Measurements from ENCODE around the gene CSHL1.

The CSHL1 gene

DNA sequence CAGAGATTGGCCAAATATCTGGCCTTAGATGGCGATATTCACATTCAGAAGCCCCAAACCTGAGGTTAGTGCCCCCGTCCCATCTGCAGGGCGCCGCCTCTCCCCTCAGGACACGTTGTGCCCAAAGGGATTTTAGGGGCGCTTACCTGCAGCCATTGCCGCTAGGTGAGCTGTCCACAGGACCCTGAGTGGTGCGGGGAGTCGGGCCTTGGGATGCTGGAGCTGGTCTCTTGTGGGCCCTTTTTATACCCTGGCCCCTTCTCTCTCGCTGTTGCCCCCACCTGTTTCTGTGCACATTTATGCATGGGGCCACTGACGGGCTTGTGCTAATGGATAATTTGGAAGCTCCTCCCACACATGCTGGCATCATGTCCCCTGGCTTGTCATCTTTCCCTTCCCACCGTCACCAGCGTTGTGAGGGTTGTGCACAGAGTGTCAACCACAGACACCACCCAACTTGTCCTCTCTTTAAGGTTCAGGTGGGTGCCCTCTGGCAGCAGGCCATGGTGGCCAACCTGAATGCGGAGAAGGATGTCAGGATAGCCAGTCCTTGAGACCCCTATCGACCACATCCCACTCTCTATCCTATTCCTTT is at the start of gene CSHL1:
Gene CSHL1 (minus strand): TSS at position 218 of the 595 bp plus-strand sequence. CDS start 62 bp downstream, at position 156.
- in situ Hi-C loops (cut with HindIII; ENCODE audit: low sequenced_read_pairs), result no loop called here
- no peak for DNase-seq (ENCODE audit: low read depth, low spot score)
- H3K4me3 ChIP-seq (ENCODE audit: low read depth, low read length), result no peak within 1 kb of the TSS
- TF ChIP-seq, protein P1, sequence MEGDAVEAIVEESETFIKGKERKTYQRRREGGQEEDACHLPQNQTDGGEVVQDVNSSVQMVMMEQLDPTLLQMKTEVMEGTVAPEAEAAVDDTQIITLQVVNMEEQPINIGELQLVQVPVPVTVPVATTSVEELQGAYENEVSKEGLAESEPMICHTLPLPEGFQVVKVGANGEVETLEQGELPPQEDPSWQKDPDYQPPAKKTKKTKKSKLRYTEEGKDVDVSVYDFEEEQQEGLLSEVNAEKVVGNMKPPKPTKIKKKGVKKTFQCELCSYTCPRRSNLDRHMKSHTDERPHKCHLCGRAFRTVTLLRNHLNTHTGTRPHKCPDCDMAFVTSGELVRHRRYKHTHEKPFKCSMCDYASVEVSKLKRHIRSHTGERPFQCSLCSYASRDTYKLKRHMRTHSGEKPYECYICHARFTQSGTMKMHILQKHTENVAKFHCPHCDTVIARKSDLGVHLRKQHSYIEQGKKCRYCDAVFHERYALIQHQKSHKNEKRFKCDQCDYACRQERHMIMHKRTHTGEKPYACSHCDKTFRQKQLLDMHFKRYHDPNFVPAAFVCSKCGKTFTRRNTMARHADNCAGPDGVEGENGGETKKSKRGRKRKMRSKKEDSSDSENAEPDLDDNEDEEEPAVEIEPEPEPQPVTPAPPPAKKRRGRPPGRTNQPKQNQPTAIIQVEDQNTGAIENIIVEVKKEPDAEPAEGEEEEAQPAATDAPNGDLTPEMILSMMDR (IDR thresholded peaks at IDR 0.05; ENCODE audit: low read depth, low read length), result no peak

DNA sequence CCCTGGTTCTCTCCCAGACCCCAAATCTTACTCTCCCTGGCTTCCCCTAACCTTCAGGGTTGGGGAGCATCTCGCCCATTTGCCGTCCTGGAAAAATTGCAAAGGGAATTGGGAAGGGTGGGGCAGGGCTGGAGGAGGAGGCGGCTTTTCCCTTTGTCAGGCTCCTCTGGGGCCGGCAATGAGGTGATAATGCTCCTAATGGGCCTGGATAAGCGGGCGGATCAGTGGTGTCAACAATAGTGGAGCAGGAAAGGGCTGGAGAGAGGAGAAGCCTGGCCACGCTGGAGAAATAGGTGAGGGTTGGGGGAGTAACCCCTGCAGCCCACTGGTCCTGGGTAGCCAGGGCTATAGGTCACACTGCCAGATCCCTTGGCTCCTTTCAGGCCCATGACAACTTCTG is 49.4 kb upstream of the CSHL1 start:
- DNase-seq (ENCODE audit: low read depth, low spot score), result no peak
- no peak overlapping the region for H3K4me3 ChIP-seq (ENCODE audit: low read depth, low read length)
- TF ChIP-seq, protein P1 (IDR thresholded peaks at IDR 0.05; ENCODE audit: low read depth, low read length), result no peak
- in situ Hi-C loops (cut with HindIII; ENCODE audit: low sequenced_read_pairs), result no loop called here

DNA sequence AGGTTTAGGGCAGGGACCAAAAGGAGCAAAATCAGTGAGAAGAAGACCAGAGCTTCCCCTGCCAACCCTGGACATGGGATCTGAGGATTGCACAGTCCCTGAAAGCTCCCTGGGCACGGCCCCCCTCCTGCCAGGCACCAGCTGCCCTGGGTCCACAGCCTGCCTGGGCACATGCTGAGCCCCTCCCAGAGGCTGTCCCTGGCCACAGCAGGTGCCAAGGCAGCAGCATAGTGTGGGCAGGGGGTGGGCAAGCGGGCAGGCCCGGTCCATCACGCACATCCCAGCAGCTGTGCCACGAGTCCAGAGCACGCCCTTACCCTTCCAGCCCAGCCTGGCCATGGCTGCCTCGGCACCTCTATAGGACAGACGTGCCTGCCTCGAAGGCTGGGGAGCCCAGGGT is 48.9 kb upstream of the CSHL1 start:
- H3K4me3 ChIP-seq (ENCODE audit: low read depth, low read length), result no peak overlapping the region
- in situ Hi-C loops (cut with HindIII; ENCODE audit: low sequenced_read_pairs), result no loop called here
- TF ChIP-seq, protein P1 (IDR thresholded peaks at IDR 0.05; ENCODE audit: low read depth, low read length), result no peak
- no peak for DNase-seq (ENCODE audit: low read depth, low spot score)

DNA sequence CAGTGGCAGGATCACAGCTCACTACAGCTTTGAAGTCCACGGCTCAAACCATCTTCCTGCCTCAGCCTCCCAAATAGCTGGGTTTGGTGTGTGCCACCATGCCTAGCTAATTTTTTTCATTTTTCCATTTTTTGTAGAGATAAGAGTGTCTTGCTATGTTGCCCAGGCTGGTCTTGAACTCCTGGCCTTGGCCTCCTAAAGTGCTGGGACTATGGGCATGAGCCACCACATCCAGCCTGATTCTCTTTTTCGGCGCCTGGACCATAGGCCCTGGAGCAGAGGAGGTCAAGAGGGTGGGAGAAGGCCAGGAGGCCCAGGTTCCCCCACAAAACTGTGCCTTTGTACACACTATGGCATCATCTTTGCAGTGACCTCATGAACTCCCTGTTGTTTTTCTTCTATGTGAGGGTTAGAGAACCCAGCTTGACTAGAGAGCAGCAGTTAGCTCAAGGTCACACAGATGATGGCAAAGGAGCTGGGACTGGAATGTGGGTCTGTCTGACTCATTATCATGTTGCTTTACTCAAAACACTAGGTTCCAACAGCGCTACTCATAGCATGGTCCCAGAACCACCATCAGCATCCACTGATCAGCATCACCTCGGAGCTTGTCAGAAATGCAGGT is 45.4 kb upstream of the CSHL1 start:
- TF ChIP-seq, protein P1 (IDR thresholded peaks at IDR 0.05; ENCODE audit: low read depth, low read length), result no peak
- peak; percentile 16 for DNase-seq (ENCODE audit: low read depth, low spot score)
- in situ Hi-C loops (cut with HindIII; ENCODE audit: low sequenced_read_pairs), result no loop called here
- no peak overlapping the region for H3K4me3 ChIP-seq (ENCODE audit: low read depth, low read length)

DNA sequence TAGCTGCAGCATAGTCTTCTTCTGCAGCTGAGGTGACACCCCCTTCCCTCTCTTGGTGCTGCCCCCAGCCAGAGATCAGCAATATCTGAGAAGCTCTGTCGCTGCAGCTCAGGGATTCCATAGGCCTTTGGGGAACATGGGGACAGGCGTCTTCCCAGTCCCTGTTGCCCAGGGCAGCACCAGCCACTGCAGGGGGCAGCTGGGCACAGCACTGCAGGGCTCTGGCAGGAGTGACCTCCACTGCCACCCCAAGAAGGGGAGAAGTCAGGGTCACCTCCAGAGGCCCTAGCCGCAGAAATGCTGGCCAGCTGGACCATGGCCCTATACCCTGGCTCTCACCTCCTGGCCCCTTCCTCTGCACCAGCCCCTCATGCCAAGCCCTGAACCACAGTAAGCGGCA is 44.7 kb upstream of the CSHL1 start:
- in situ Hi-C loops (cut with HindIII; ENCODE audit: low sequenced_read_pairs), result no loop called here
- DNase-seq (ENCODE audit: low read depth, low spot score), result no peak
- TF ChIP-seq, protein P1 (IDR thresholded peaks at IDR 0.05; ENCODE audit: low read depth, low read length), result no peak
- no peak overlapping the region for H3K4me3 ChIP-seq (ENCODE audit: low read depth, low read length)

DNA sequence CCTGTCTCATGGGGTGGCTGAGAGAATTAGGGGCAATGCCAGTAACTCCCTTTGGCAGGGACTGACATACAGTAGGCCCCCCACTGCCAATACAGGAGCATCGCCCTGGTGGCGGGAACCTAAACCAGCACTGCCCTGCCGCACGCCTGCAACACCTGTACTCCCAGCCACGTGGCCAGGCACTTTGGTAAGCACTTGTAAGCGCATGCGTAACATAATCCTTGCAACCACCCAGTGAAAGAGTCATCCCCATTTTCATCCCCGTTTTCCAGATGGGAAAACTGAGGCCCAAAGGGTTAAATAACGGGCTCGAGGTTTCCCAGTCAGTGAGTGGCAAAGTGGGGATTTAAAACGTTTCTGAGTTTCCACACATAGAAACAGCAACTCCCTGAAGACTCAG is 44.2 kb upstream of the CSHL1 start:
- no peak overlapping the region for H3K4me3 ChIP-seq (ENCODE audit: low read depth, low read length)
- in situ Hi-C loops (cut with HindIII; ENCODE audit: low sequenced_read_pairs), result no loop called here
- TF ChIP-seq, protein P1 (IDR thresholded peaks at IDR 0.05; ENCODE audit: low read depth, low read length), result no peak
- no peak for DNase-seq (ENCODE audit: low read depth, low spot score)
